ENCODE results near the gene COPG1. TPM values are rescaled to one million over a fixed set of nuclear protein-coding genes. Genes with fewer than 3 reads are reported as not detected.

Gene COPG1
- total RNA-seq, 1 donor from 2014 or later, result 267 TPM

DNA sequence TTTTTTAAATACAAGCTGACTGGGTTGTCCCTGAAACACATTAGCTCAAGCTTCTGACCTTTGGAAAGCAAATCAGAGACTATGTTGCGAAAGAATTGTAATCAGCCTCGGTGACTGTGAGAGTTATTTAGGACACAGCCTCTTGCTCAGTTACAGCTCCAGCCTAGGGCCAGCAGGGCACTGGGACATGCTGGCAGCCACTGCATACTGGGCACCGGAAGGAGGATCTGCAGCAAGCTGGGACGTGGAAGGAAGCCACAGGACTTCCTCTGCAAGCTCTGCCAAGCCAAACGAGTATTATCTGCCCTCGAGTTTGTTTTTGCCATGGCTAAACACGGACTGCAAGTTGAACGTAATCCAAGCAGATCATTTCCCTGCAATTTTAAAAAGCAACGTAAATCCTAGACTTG lies 24.4 kb upstream of the COPG1 start:
- Mint-ChIP-seq H3K27ac (ENCODE audit: unreplicated experiment) (no peak overlapping the region), H3K4me1 (ENCODE audit: low read depth, unreplicated experiment) (peaks cover 16% of the 10 kb centered on the region), H3K36me3 (ENCODE audit: low read depth, unreplicated experiment) (no peaks in the 10 kb centered on the region), H3K9me3 (ENCODE audit: unreplicated experiment) (no peaks in the 10 kb centered on the region), H3K27me3 (ENCODE audit: low read depth, unreplicated experiment) (no peaks in the 10 kb centered on the region), H3K4me3 (ENCODE audit: unreplicated experiment) (no peak overlapping the region)
- H3K9me3 ChIP-seq (ENCODE audit: insufficient read depth, low read depth, low read length), result no peaks in the 10 kb centered on the region
- no peak overlapping the region for H3K27ac ChIP-seq (ENCODE audit: low read depth, low read length)
- no peaks in the 10 kb centered on the region for H4K20me1 ChIP-seq (ENCODE audit: insufficient read depth, low read length)
- FAIRE-seq, result no peak
- H3K9ac ChIP-seq (ENCODE audit: low read length), result peak overlapping the region; percentile 38
- DNase-seq (ENCODE audit: low read depth), result peak; percentile 50
- TF ChIP-seq EZH2 (IDR thresholded peaks at IDR 0.05; ENCODE audit: insufficient read depth, low read length), result no peak
- TF ChIP-seq, protein P1, sequence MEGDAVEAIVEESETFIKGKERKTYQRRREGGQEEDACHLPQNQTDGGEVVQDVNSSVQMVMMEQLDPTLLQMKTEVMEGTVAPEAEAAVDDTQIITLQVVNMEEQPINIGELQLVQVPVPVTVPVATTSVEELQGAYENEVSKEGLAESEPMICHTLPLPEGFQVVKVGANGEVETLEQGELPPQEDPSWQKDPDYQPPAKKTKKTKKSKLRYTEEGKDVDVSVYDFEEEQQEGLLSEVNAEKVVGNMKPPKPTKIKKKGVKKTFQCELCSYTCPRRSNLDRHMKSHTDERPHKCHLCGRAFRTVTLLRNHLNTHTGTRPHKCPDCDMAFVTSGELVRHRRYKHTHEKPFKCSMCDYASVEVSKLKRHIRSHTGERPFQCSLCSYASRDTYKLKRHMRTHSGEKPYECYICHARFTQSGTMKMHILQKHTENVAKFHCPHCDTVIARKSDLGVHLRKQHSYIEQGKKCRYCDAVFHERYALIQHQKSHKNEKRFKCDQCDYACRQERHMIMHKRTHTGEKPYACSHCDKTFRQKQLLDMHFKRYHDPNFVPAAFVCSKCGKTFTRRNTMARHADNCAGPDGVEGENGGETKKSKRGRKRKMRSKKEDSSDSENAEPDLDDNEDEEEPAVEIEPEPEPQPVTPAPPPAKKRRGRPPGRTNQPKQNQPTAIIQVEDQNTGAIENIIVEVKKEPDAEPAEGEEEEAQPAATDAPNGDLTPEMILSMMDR (IDR thresholded peaks at IDR 0.05; ENCODE audit: insufficient read depth, low read depth, low read length), result no peak
- H3K4me2 ChIP-seq (ENCODE audit: low read length), result peak overlapping the region; percentile 65
- no peaks in the 10 kb centered on the region for H3K79me2 ChIP-seq (ENCODE audit: insufficient read depth, low read length)
- peak overlapping the region; percentile 79 for H2AFZ ChIP-seq (ENCODE audit: low read depth, low read length)
- H3K27me3 ChIP-seq (ENCODE audit: insufficient read depth, low read length), result no peaks in the 10 kb centered on the region
- peaks cover 28% of the 10 kb centered on the region for H3K4me1 ChIP-seq (ENCODE audit: insufficient read depth, low read length)
- H3K36me3 ChIP-seq (ENCODE audit: insufficient read depth, low read length), result no peaks in the 10 kb centered on the region
- H3K4me3 ChIP-seq (ENCODE audit: insufficient read depth, low read depth, low read length), result no peak overlapping the region

GRCh38 chr3:129226374-129226773 lies 23.0 kb upstream of the COPG1 start:
- no peak overlapping the region for H3K4me3 Mint-ChIP-seq (ENCODE audit: unreplicated experiment)
- Histone ChIP-seq H3K36me3 (ENCODE audit: insufficient read depth, low read length) (no peaks in the 10 kb centered on the region), H3K27me3 (ENCODE audit: insufficient read depth, low read length) (no peaks in the 10 kb centered on the region), H3K4me1 (ENCODE audit: insufficient read depth, low read length) (peaks cover 34% of the 10 kb centered on the region), H2AFZ (ENCODE audit: low read depth, low read length) (peak overlapping the region; percentile 12), H3K9ac (ENCODE audit: low read length) (no peak overlapping the region), H3K4me3 (ENCODE audit: insufficient read depth, low read depth, low read length) (no peak overlapping the region), H3K27ac (ENCODE audit: low read depth, low read length) (no peak overlapping the region), H4K20me1 (ENCODE audit: insufficient read depth, low read length) (no peaks in the 10 kb centered on the region), H3K4me2 (ENCODE audit: low read length) (peak overlapping the region; percentile 4), H3K79me2 (ENCODE audit: insufficient read depth, low read length) (no peaks in the 10 kb centered on the region), H3K9me3 (ENCODE audit: insufficient read depth, low read depth, low read length) (no peaks in the 10 kb centered on the region)
- TF ChIP-seq, protein P1 (IDR thresholded peaks at IDR 0.05; ENCODE audit: insufficient read depth, low read depth, low read length), result no peak
- TF ChIP-seq EZH2 (IDR thresholded peaks at IDR 0.05; ENCODE audit: insufficient read depth, low read length), result no peak
- H3K4me1 Mint-ChIP-seq (ENCODE audit: low read depth, unreplicated experiment), result peaks cover 21% of the 10 kb centered on the region
- H3K36me3 Mint-ChIP-seq (ENCODE audit: low read depth, unreplicated experiment), result no peaks in the 10 kb centered on the region
- FAIRE-seq (no peak), DNase-seq (ENCODE audit: low read depth) (peak; percentile 95)
- H3K9me3 Mint-ChIP-seq (ENCODE audit: unreplicated experiment), result no peaks in the 10 kb centered on the region
- H3K27ac Mint-ChIP-seq (ENCODE audit: unreplicated experiment), result peak overlapping the region; percentile 75
- no peaks in the 10 kb centered on the region for H3K27me3 Mint-ChIP-seq (ENCODE audit: low read depth, unreplicated experiment)

GRCh38 chr3:129228891-129229585 lies 20.4 kb upstream of the COPG1 start:
- Mint-ChIP-seq H3K4me3 (ENCODE audit: unreplicated experiment) (no peak overlapping the region), H3K36me3 (ENCODE audit: low read depth, unreplicated experiment) (no peaks in the 10 kb centered on the region), H3K27ac (ENCODE audit: unreplicated experiment) (peak overlapping the region; percentile 87), H3K4me1 (ENCODE audit: low read depth, unreplicated experiment) (peaks cover 21% of the 10 kb centered on the region), H3K9me3 (ENCODE audit: unreplicated experiment) (no peaks in the 10 kb centered on the region), H3K27me3 (ENCODE audit: low read depth, unreplicated experiment) (no peaks in the 10 kb centered on the region)
- H3K4me2 ChIP-seq (ENCODE audit: low read length), result peak overlapping the region; percentile 50
- H3K9me3 ChIP-seq (ENCODE audit: insufficient read depth, low read depth, low read length), result no peaks in the 10 kb centered on the region
- H3K4me1 ChIP-seq (ENCODE audit: insufficient read depth, low read length), result peaks cover 37% of the 10 kb centered on the region
- peak overlapping the region; percentile 76 for H2AFZ ChIP-seq (ENCODE audit: low read depth, low read length)
- H3K27ac ChIP-seq (ENCODE audit: low read depth, low read length), result peak overlapping the region; percentile 59
- FAIRE-seq, result peak; percentile 17
- H3K9ac ChIP-seq (ENCODE audit: low read length), result peak overlapping the region; percentile 20
- TF ChIP-seq EZH2 (IDR thresholded peaks at IDR 0.05; ENCODE audit: insufficient read depth, low read length), result no peak
- TF ChIP-seq, protein P1 (IDR thresholded peaks at IDR 0.05; ENCODE audit: insufficient read depth, low read depth, low read length), result no peak
- H3K4me3 ChIP-seq (ENCODE audit: insufficient read depth, low read depth, low read length), result no peak overlapping the region
- no peaks in the 10 kb centered on the region for H3K79me2 ChIP-seq (ENCODE audit: insufficient read depth, low read length)
- no peaks in the 10 kb centered on the region for H3K27me3 ChIP-seq (ENCODE audit: insufficient read depth, low read length)
- no peaks in the 10 kb centered on the region for H3K36me3 ChIP-seq (ENCODE audit: insufficient read depth, low read length)
- DNase-seq (ENCODE audit: low read depth), result peak; percentile 84
- H4K20me1 ChIP-seq (ENCODE audit: insufficient read depth, low read length), result no peaks in the 10 kb centered on the region

Data from astrocyte (in vitro differentiated cells and primary cell).